OCI-LY3 (cell line): Measurements from ENCODE around the gene ANKS1B.

ENCODE experiments used
- CTCF ChIP-seq: fragments of 200-600, 300-600 bp; sonication (generic); IDR thresholded peaks from 2 replicates; pipeline ENCODE4 v1.5.1; 2014; ENCODE audit warnings: antibody characterized with exemption, low read length, low read depth
- EZH2phosphoT487 ChIP-seq: fragments of 200-600 bp; shearing (Covaris generic); IDR thresholded peaks from 2 replicates; pipeline ENCODE4 v1.6.1; 2018; ENCODE audit warnings: antibody characterized with exemption, mixed run types, low read depth

- TF ChIP-seq CTCF (no peak), EZH2phosphoT487 (no peak)
These were observed 1001.1 kb downstream of the ANKS1B start for GRCh38 chr12:98983647-98984046.
